Ascending aorta (tissue), 2 donors: ENCODE measurements around the gene UMODL1. TPM values are rescaled to one million over a fixed set of nuclear protein-coding genes. Genes with fewer than 3 reads are reported as not detected.
A peak's percentile ranks its signal among the peaks of the same experiment; 100 is the strongest.

ENCODE experiments used
- DNase-seq, 2 donors: peaks; one replicate each; pipeline ENCODE4 v3.0.0-alpha.2; 2019; ENCODE audit warnings: low spot score in 2 of 2
- H3K27ac ChIP-seq, 2 donors: fragments of 200-600 bp; sonication (generic); one replicate each; pipeline ENCODE4 v1.5.1; 2016 to 2017; ENCODE audit warnings: mild to moderate bottlenecking in 1 of 2
- H3K27me3 ChIP-seq: fragments of 200-600 bp; sonication (generic); one replicate; pipeline ENCODE4 v1.5.1; 2017
- H3K36me3 ChIP-seq, 2 donors: fragments of 200-600 bp; sonication (generic); one replicate each; pipeline ENCODE4 v1.5.1; 2016
- H3K4me1 ChIP-seq, 2 donors: fragments of 200-600 bp; sonication (generic); one replicate each; pipeline ENCODE4 v1.5.1; 2016 to 2017; ENCODE audit warnings: mild to moderate bottlenecking in 1 of 2
- H3K4me3 ChIP-seq, 2 donors: fragments of 200-600 bp; sonication (generic); one replicate each; pipeline ENCODE4 v1.5.1; 2016 to 2017; ENCODE audit warnings: mild to moderate bottlenecking in 1 of 2
- H3K9me3 ChIP-seq, 2 donors: fragments of 200-600 bp; sonication (generic); one replicate each; pipeline ENCODE4 v1.5.1; 2016
- intact Hi-C: fragments of 100-400 bp; cut with DNase I; formaldehyde crosslinking; loops from one replicate; pipeline ENCODE4 v1.15.1; 2023
- total RNA-seq: library from RNA; depleted of rRNA; stranded (reverse); fragments of >200 nt; gene quantifications from one replicate; pipeline ENCODE4 v1.1.0, GENCODE V29; 2016
- TF ChIP-seq, protein P1 (sequence below), 3 experiments: fragments of 200-600 bp in 2 of 3; fragments of 450-650 bp in 1 of 3; sonication (generic) in 2 of 3; IDR thresholded peaks; one replicate each; pipeline ENCODE4 v1.5.1; 2016 to 2019; ENCODE audit warnings: antibody characterized with exemption in 3 of 3, mild to moderate bottlenecking in 1 of 3, moderate library complexity in 1 of 3

UMODL1 gene
- total RNA-seq, 1 donor from 2014 or later = not detected

DNA sequence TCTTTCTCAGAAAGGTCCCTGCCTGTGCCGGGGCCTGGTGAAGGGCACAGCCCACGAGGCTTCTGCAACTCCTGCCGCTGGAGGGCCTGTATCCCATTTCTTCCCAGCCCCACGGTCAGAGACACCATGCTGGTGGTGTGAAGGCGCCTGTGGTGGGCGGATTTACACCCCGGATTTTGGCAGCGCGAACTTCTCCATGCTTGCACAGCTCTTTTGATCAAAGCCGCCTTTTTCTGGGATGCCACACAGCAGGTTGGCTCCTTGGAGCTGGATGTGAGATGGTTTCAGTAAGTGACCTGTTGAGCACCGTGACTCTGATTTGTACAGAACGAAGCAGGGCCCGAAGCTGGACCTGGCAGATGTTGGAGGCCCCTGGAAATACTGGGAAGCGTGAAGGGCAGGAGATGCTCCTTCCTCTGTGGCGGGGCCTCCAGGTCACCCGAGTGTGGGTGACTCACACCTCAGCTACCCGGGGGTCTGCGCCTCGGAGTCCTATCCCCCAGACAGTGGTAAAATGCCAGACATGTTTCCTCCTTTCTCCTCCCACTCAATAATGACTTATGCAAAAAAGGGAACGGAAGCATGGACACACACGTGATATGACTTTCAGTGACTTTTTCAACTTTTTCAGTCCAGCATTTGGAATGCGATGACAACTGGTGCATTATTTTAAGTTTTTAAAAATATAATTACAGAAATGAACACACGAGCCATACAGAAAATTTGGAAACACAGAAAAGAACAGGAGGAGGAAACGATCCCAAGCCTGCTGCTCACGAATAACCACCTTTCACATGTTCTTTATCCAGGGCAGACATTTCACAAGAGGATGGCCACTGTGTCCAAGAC, 9.0 kb downstream of the UMODL1 start:
- Histone ChIP-seq H3K27me3 (no peaks in the 10 kb centered on the region), H3K27ac (no peak overlapping the region), H3K4me3 (no peak overlapping the region), H3K36me3 (no peaks in the 10 kb centered on the region), H3K9me3 (no peaks in the 10 kb centered on the region), H3K4me1 (peaks cover 0 to 10% of the 10 kb centered on the region in 2 donors)
- intact Hi-C loops = no loop called here
- DNase-seq = no peak
- TF ChIP-seq, protein P1, sequence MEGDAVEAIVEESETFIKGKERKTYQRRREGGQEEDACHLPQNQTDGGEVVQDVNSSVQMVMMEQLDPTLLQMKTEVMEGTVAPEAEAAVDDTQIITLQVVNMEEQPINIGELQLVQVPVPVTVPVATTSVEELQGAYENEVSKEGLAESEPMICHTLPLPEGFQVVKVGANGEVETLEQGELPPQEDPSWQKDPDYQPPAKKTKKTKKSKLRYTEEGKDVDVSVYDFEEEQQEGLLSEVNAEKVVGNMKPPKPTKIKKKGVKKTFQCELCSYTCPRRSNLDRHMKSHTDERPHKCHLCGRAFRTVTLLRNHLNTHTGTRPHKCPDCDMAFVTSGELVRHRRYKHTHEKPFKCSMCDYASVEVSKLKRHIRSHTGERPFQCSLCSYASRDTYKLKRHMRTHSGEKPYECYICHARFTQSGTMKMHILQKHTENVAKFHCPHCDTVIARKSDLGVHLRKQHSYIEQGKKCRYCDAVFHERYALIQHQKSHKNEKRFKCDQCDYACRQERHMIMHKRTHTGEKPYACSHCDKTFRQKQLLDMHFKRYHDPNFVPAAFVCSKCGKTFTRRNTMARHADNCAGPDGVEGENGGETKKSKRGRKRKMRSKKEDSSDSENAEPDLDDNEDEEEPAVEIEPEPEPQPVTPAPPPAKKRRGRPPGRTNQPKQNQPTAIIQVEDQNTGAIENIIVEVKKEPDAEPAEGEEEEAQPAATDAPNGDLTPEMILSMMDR (IDR thresholded peaks at IDR 0.05) = no peak

DNA sequence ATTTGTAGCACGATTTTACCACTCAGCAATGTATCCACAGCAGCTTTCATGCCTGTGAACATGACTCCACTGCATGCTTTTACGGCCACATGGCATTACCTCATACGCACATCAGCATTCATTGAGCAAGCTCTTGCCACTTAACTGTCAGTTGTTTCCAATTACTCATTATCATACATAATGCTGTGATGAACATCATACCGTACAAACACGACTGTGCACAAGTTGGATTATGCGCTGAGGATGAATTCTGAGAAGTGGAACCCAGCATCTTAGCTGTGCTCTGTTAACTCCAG, 9.6 kb downstream of the UMODL1 start:
- TF ChIP-seq, protein P1 (IDR thresholded peaks at IDR 0.05) = no peak
- no peaks in the 10 kb centered on the region for H3K27me3 ChIP-seq
- no peak overlapping the region for H3K4me3 ChIP-seq
- intact Hi-C loops = no loop called here
- peaks cover 0 to 10% of the 10 kb centered on the region in 2 donors for H3K4me1 ChIP-seq
- no peaks in the 10 kb centered on the region for H3K36me3 ChIP-seq
- no peak for DNase-seq
- no peaks in the 10 kb centered on the region for H3K9me3 ChIP-seq
- peak overlapping the region in 1 of 2 donors; percentile 24 for H3K27ac ChIP-seq

DNA sequence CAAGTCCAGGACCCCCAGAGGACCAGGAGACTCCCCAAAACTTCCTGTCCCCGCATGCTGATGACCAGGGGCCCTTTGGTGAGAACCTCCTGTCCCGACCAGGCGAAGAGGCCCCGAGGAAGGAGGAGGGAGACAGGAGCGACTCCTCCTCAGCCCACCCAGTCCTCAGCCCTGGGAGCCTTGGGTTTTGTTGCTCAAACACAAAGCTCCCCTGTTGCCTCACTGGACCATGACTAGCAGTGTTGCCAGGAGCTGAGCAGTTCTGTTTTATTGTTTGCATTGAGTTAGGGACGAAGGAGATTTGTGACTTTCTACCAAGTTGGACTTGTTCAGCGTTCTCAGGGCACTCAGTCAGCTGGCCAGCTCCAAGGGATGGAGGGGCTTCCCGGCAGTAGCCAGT, 10.0 kb downstream of the UMODL1 start:
- Histone ChIP-seq H3K27ac (peak overlapping the region in 1 of 2 donors; percentile 24), H3K9me3 (no peaks in the 10 kb centered on the region), H3K36me3 (no peaks in the 10 kb centered on the region), H3K27me3 (no peaks in the 10 kb centered on the region), H3K4me1 (peaks cover 0 to 10% of the 10 kb centered on the region in 2 donors), H3K4me3 (no peak overlapping the region)
- DNase-seq = no peak
- TF ChIP-seq, protein P1 (IDR thresholded peaks at IDR 0.05) = no peak
- intact Hi-C loops = no loop called here

DNA sequence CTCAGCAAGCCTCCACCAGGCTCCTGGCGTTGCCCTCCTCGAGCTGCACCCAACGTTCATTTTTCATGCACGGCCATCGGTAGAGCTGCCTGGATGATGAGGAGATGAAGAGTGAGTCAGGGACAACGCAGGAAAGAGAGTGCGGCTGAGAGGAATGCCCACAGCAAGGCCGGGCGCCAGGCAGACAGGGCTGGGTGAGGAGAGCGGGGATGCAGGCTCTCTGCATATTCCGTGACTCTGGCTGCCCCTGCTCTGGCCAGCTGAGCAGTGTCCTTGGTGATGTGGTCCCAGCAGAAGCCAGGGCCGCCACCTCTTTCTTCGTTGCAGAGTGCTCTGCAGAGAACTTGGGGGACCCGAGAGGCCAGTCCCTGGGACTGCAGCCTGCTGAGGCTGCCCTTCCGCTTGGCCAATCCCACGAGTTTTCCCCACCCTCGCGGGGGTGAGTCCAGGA, 10.8 kb downstream of the UMODL1 start:
- intact Hi-C loops = no loop called here
- no peaks in the 10 kb centered on the region for H3K27me3 ChIP-seq
- TF ChIP-seq, protein P1 (IDR thresholded peaks at IDR 0.05) = no peak
- DNase-seq = no peak
- H3K27ac ChIP-seq = peak overlapping the region in 1 of 2 donors; percentile 18
- no peaks in the 10 kb centered on the region for H3K36me3 ChIP-seq
- peaks cover 0 to 10% of the 10 kb centered on the region in 2 donors for H3K4me1 ChIP-seq
- H3K4me3 ChIP-seq = no peak overlapping the region
- no peaks in the 10 kb centered on the region for H3K9me3 ChIP-seq

DNA sequence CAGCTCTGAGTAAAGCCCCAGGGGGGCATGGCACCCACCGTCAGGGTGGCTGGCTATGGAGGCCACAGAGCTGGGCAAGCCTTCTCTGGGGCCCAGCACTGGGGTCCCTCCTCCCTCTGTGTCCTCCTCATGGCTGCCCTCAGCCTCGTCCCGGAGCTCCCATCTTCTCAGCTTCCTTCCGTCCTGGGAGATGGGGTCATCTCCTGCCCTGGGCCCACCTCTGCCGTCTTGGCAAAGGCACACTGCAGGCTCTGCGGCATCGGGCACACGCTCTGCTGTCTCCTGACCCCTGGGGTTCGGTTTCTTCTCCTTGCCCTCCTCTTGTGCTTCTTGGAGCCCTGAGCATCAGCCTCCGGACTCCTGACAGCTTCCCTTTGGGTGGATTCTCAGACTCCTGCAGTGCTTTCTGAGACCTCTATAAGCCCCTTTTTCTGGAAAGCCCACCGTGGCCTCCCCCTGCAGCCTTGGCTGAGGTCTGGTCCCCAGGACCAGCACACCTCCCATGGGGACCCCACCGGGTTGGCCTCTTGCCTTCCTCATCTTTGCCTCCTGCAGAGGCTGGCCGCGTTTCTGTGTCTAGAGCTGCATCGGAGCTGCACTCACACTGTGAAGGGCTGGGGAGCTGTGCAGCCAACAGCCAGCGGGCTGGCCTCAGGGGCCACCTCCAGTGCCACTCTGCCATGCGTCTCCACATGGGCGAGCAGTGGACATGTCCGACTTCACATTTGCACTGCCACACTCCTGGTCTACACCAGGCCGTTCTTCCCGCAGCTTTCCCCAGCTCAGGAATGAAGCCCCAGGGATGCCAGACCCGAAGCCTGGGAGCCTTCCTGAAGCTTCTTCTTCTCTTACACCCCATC, 11.6 kb downstream of the UMODL1 start:
- intact Hi-C loops = no loop called here
- no peak for DNase-seq
- Histone ChIP-seq H3K36me3 (no peaks in the 10 kb centered on the region), H3K4me3 (no peak overlapping the region), H3K4me1 (peaks cover 0 to 10% of the 10 kb centered on the region in 2 donors), H3K9me3 (no peaks in the 10 kb centered on the region), H3K27me3 (no peaks in the 10 kb centered on the region), H3K27ac (peak overlapping the region in 1 of 2 donors; percentile 18)
- TF ChIP-seq, protein P1 (IDR thresholded peaks at IDR 0.05) = no peak
